ENCODE measurements around the gene OSBPL2. TPM values are rescaled to one million over a fixed set of nuclear protein-coding genes. Genes with fewer than 3 reads are reported as not detected.

The OSBPL2 gene
- total RNA-seq, 1 donor from 2014 or later: 51.3 TPM

- Histone ChIP-seq H3K36me3 (peaks cover 0 to 7% of the 10 kb centered on the region in 2 donors), H3K4me3 (no peak overlapping the region), H3K27me3 (no peaks in the 10 kb centered on the region), H3K4me1 (no peaks in the 10 kb centered on the region), H3K9me3 (no peaks in the 10 kb centered on the region), H3K27ac (no peak overlapping the region)
- DNase-seq (ENCODE audit: extremely low spot score in 2 of 2): no peak
- intact Hi-C loops (cut with DNase I): no loop called here
- no peak for TF ChIP-seq POLR2AphosphoS5 (IDR thresholded peaks at IDR 0.05; ENCODE audit: insufficient read depth in 1 of 2, low read depth in 1 of 2)
- no peak for TF ChIP-seq POLR2A (IDR thresholded peaks at IDR 0.05)
- TF ChIP-seq, protein P1, sequence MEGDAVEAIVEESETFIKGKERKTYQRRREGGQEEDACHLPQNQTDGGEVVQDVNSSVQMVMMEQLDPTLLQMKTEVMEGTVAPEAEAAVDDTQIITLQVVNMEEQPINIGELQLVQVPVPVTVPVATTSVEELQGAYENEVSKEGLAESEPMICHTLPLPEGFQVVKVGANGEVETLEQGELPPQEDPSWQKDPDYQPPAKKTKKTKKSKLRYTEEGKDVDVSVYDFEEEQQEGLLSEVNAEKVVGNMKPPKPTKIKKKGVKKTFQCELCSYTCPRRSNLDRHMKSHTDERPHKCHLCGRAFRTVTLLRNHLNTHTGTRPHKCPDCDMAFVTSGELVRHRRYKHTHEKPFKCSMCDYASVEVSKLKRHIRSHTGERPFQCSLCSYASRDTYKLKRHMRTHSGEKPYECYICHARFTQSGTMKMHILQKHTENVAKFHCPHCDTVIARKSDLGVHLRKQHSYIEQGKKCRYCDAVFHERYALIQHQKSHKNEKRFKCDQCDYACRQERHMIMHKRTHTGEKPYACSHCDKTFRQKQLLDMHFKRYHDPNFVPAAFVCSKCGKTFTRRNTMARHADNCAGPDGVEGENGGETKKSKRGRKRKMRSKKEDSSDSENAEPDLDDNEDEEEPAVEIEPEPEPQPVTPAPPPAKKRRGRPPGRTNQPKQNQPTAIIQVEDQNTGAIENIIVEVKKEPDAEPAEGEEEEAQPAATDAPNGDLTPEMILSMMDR (IDR thresholded peaks at IDR 0.05): no peak
These were observed 104.6 kb downstream of the OSBPL2 start for GRCh38 chr20:62342910-62343309.

DNA sequence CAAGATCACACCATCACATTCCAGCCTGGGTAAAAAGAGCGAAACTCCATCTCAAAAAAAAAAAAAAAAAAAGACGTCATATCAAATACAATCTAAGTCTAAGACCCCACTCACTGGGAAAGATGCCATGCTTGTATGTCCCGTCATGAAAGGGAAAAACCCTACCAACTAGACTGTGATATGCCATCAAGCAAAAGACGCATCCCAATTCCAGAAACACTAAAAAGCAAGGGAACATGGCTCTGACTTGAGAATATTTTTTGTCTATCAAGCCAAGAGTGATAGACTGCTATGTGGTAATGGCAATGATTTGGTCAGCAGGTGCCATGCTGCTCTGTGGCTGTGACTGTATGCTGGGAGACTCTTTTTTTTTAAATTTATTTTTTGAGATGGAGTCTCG lies 105.8 kb downstream of the OSBPL2 start:
- no peaks in the 10 kb centered on the region for H3K27me3 ChIP-seq
- TF ChIP-seq POLR2AphosphoS5 (IDR thresholded peaks at IDR 0.05; ENCODE audit: insufficient read depth in 1 of 2, low read depth in 1 of 2) (no peak), POLR2A (IDR thresholded peaks at IDR 0.05) (no peak)
- TF ChIP-seq, protein P1 (IDR thresholded peaks at IDR 0.05): no peak
- intact Hi-C loops (cut with DNase I): no loop called here
- DNase-seq (ENCODE audit: extremely low spot score in 2 of 2): no peak
- H3K36me3 ChIP-seq: peaks cover 0 to 5% of the 10 kb centered on the region in 2 donors
- H3K4me3 ChIP-seq: no peak overlapping the region
- H3K4me1 ChIP-seq: no peaks in the 10 kb centered on the region
- H3K9me3 ChIP-seq: no peaks in the 10 kb centered on the region
- H3K27ac ChIP-seq: no peak overlapping the region

- Histone ChIP-seq H3K27me3 (no peaks in the 10 kb centered on the region), H3K4me3 (no peak overlapping the region), H3K36me3 (peaks cover 0 to 5% of the 10 kb centered on the region in 2 donors), H3K4me1 (no peaks in the 10 kb centered on the region), H3K27ac (no peak overlapping the region), H3K9me3 (no peaks in the 10 kb centered on the region)
- no peak for DNase-seq (ENCODE audit: extremely low spot score in 2 of 2)
- no peak for TF ChIP-seq POLR2AphosphoS5 (IDR thresholded peaks at IDR 0.05; ENCODE audit: insufficient read depth in 1 of 2, low read depth in 1 of 2)
- intact Hi-C loops (cut with DNase I): no loop called here
These were observed 106.5 kb downstream of the OSBPL2 start for GRCh38 chr20:62344782-62345181.

Small RNA genes lying within 50 kb of the gene (microRNA-seq; reads per million reads assigned to microRNA genes)
- gene MIR4758 (ENCODE audit: borderline number of aligned reads, borderline replicate concordance): 1.9 reads per million

Other genes starting within 250 kb of the OSBPL2 start
- gene TAF4, start 172.6 kb upstream of the OSBPL2 start, total RNA-seq: 9.6 TPM
- gene LSM14B, start 116.0 kb upstream of the OSBPL2 start, total RNA-seq: 23.6 TPM
- gene PSMA7, start 95.1 kb upstream of the OSBPL2 start, total RNA-seq: 319 TPM
- 25.3 TPM for gene SS18L1, start 94.8 kb upstream of the OSBPL2 start, total RNA-seq
- 13.3 TPM for gene MTG2, start 55.5 kb upstream of the OSBPL2 start, total RNA-seq
- gene HRH3, start 18.2 kb upstream of the OSBPL2 start, total RNA-seq: not detected
- gene ADRM1, start 64.5 kb downstream of the OSBPL2 start, total RNA-seq: 110 TPM
- 150 TPM for gene LAMA5, start 128.8 kb downstream of the OSBPL2 start, total RNA-seq
- 1,935 TPM for gene RPS21, start 148.6 kb downstream of the OSBPL2 start, total RNA-seq
- 1.5 TPM for gene CABLES2, start 168.8 kb downstream of the OSBPL2 start, total RNA-seq
- gene RBBP8NL, start 189.0 kb downstream of the OSBPL2 start, total RNA-seq: 1.7 TPM
- 7.9 TPM for gene GATA5, start 237.5 kb downstream of the OSBPL2 start, total RNA-seq

Measured in vagina (tissue), 2 donors.